Heart left ventricle (tissue), 16 donors: Measurements from ENCODE around the gene KIF11. TPM values are rescaled to one million over a fixed set of nuclear protein-coding genes. Genes with fewer than 3 reads are reported as not detected.

Source experiments
- ATAC-seq, 4 donors: fragments of 200-7000 bp; cut with Tn5 transposase; one replicate each; pipeline ENCODE4 v1.9.1; 2020 to 2022; ENCODE audit warnings: moderate library complexity in 4 of 4, mild to moderate bottlenecking in 3 of 4, moderate number of reproducible peaks in 1 of 4
- DNase-seq, 5 donors: peaks; one replicate each; pipeline ENCODE4 v3.0.0-alpha.2; 2020
- H3K27ac ChIP-seq, 12 donors: fragments of 200-600 bp; sonication (generic) in 4 of 12; one replicate each; pipeline versions ENCODE4 v1.5.0 to v1.8.0; 2016 to 2022; ENCODE audit warnings: mild to moderate bottlenecking in 2 of 12
- H3K27me3 ChIP-seq, 9 donors: fragments of 200-600 bp; sonication (generic) in 2 of 9; one replicate each; pipeline versions ENCODE4 v1.5.1 to v1.8.0; 2016 to 2022; ENCODE audit warnings: mild to moderate bottlenecking in 3 of 9
- H3K36me3 ChIP-seq, 9 donors: fragments of 200-600 bp; sonication (generic) in 2 of 9; one replicate each; pipeline versions ENCODE4 v1.5.0 to v1.8.0; 2018 to 2022; ENCODE audit warnings: mild to moderate bottlenecking in 2 of 9
- H3K4me1 ChIP-seq, 12 donors: fragments of 200-600 bp; sonication (generic) in 4 of 12; one replicate each; pipeline versions ENCODE4 v1.5.0 to v1.8.0; 2016 to 2022; ENCODE audit warnings: mild to moderate bottlenecking in 3 of 12
- H3K4me3 ChIP-seq, 12 donors: fragments of 200-600 bp; sonication (generic) in 4 of 12; one replicate each; pipeline versions ENCODE4 v1.5.0 to v1.8.0; 2017 to 2022; ENCODE audit warnings: mild to moderate bottlenecking in 9 of 12, moderate library complexity in 4 of 12
- H3K9me3 ChIP-seq, 12 donors: fragments of 200-600 bp; sonication (generic) in 4 of 12; one replicate each; pipeline versions ENCODE4 v1.5.0 to v1.8.0; 2016 to 2022; ENCODE audit warnings: mild to moderate bottlenecking in 1 of 12
- POLR2A ChIP-seq, 2 donors: fragments of 450-650 bp; IDR thresholded peaks; one replicate each; pipeline ENCODE4 v1.6.1; 2017; ENCODE audit warnings: antibody characterized with exemption in 2 of 2, mild to moderate bottlenecking in 2 of 2, moderate library complexity in 2 of 2
- WGBS, 4 donors: extraction: QIAGEN DNeasy Blood & Tissue Kit in 2 of 4; methylation state at CpG; one replicate each; pipeline versions ENCODE4 v1.1.5 to v1.1.7; 2013 to 2018; 5-methylcytosine and 5-hydroxymethylcytosine counted together
- intact Hi-C, 10 donors: fragments of 100-400 bp; cut with DNase I; formaldehyde crosslinking; loops; one replicate each; pipeline versions ENCODE4 v1.11.1 to v1.14.2; 2022
- polyA plus RNA-seq, 2 donors: library from polyadenylated mRNA; stranded (reverse); fragments of 200-250 nt; gene quantifications; one replicate each; pipeline ENCODE4 v1.2.3, GENCODE V29; 2013
- total RNA-seq, 9 donors: library from RNA; depleted of rRNA in 2 of 9; stranded (reverse); fragments of >200 nt in 2 of 9; fragmentation: NEBNext Ultra II Directional in 3 of 9; extraction: Animal tissue kit (Norgen Biotek cat#: 25700) in 3 of 9; gene quantifications; one replicate each; pipeline versions ENCODE4 v1.1.0 to v1.2.4, GENCODE V29; 2016 to 2023
- TF ChIP-seq, protein P1 (sequence below), 12 donors: fragments of 200-600 bp; sonication (generic) in 4 of 12; IDR thresholded peaks; one replicate each; pipeline versions ENCODE4 v1.5.0 to v1.8.0; 2018 to 2022; ENCODE audit warnings: antibody characterized with exemption in 12 of 12, mild to moderate bottlenecking in 5 of 12
- donor health status: ischemic (EF 13 %, LVEDD 7.1; RV severe dilation, severe dysfunction).
- donor health status: healthy with polysubstance abuse.
- donor health status: DM: no; HTN: yes; CAD: no.
- donor health status: DM: no; HTN: no; CAD: no.
- donor health status: ischemic (EF 25% LVEDD 6.9; RV normal size, moderate dysfunction).
- donor health status: ischemic (EF 25% LVEDD 5.7; RV mildly dilated, moderate dysfunction).
- donor health status: healthy.
- donor health status: DM: yes; HTN: yes; CAD: no.
- donor health status: ischemic (EF 35%, LVEDD 5.7; RV mildly dilated, moderate dysfunction).
- donor health status: nonischemic (EF 11% LVEDD 7.7; RV severe dilation, severe dysfunction).
- donor health status: DM: yes; HTN: yes; CAD: no.
- donor health status: PGD.
- donor health status: ischemic (EF 29% LVEDD 5.4; RV normal size, mild dysfunction).
- donor health status: nonischemic (EF 23%, LVEDD 6.1; RV moderate dilation, normal function).

Gene KIF11
- total and polyA plus RNA-seq, 11 donors, result 0.11 to 7.0 (median 0.75) TPM

DNA sequence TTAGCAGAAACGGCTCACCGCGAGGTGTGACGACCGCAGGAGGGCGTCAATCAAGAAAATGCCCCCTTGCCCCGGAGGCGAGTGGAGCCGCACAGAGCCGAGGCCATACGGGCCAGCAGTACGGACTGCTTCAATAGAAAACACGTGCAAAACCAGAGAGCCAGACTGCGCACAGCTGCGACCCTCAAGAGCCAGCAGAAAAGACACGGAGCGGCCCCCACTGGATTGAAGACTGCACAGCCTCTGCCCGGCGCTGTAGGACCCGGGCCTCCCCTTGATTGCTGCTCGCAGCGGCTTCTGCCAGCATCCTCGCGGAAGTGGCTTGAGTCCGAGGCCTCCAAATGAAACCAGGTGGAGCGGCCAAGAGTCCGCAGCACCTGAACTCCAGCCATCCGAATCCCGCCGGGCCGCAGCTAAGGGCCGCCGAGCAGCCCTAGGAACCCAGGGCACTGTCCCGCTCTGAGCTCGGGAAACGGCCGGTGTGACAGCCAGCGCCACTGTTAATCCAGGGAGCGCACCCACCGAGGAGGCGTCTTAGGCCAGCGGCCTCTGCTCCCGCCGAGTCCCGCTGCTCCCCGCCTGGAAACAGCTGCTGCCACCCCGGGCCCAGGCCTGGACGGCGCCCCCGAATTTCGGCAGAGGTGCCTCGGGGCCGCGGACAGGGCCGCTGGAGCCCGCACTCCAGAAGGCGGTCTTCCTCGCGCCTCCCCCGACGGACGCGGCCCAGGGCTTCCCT lies 96.2 kb downstream of the KIF11 start:
- WGBS, 4 donors, result 1 to 9% (median 6%) methylated on average over 37 to 63 of the region's 63 CpGs
- H3K4me3 ChIP-seq, result peak overlapping the region; percentile 36 to 81 (median 66)
- DNase-seq (peak in 3 of 5 donors; percentile 20 to 72 (median 43)), ATAC-seq (peak in 2 of 4 donors; percentile 9 to 23)
- peaks cover 0 to 46% (median 5%) of the 10 kb centered on the region in 12 donors for H3K4me1 ChIP-seq
- peak overlapping the region in 11 of 12 donors; percentile 64 to 93 (median 81) for H3K27ac ChIP-seq
- H3K36me3 ChIP-seq, result peaks cover 0 to 18% (median 0%) of the 10 kb centered on the region in 9 donors
- no peak for TF ChIP-seq POLR2A (IDR thresholded peaks at IDR 0.05)
- TF ChIP-seq, protein P1, sequence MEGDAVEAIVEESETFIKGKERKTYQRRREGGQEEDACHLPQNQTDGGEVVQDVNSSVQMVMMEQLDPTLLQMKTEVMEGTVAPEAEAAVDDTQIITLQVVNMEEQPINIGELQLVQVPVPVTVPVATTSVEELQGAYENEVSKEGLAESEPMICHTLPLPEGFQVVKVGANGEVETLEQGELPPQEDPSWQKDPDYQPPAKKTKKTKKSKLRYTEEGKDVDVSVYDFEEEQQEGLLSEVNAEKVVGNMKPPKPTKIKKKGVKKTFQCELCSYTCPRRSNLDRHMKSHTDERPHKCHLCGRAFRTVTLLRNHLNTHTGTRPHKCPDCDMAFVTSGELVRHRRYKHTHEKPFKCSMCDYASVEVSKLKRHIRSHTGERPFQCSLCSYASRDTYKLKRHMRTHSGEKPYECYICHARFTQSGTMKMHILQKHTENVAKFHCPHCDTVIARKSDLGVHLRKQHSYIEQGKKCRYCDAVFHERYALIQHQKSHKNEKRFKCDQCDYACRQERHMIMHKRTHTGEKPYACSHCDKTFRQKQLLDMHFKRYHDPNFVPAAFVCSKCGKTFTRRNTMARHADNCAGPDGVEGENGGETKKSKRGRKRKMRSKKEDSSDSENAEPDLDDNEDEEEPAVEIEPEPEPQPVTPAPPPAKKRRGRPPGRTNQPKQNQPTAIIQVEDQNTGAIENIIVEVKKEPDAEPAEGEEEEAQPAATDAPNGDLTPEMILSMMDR (IDR thresholded peaks at IDR 0.05), result peak in 3 of 12 donors; percentile 8 to 15 (median 10)
- H3K9me3 ChIP-seq, result peaks cover 0 to 19% (median 6%) of the 10 kb centered on the region in 12 donors
- intact Hi-C loops, result loop anchor here in 1 of 10 donors (1.0 kb wide), 1 partner anchor 68 kb away; no protein-coding TSS in a partner anchor
- H3K27me3 ChIP-seq, result peaks cover 0 to 41% (median 37%) of the 10 kb centered on the region in 9 donors

DNA sequence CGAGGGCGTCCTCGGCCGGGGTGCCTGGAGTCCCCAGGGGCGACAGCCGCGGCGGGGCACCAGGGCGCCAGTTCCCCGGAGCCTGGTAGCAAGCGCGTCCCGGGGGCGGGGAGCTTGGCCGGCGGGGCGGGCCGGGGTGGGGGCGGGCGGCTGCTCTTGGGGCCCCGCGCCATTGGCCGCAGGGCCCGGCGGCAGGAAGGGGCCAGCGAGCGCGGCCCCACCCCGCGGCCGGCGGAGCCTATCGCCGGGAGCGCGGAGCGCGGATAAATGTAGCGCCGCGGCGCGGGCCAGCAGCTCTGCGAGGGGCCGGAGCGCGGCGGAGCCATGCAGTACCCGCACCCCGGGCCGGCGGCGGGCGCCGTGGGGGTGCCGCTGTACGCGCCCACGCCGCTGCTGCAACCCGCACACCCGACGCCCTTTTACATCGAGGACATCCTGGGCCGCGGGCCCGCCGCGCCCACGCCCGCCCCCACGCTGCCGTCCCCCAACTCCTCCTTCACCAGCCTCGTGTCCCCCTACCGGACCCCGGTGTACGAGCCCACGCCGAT lies 96.8 kb downstream of the KIF11 start, which contains the start of gene HHEX:
Gene HHEX, plus strand, starts transcription at position 293 of the 548 bp plus-strand sequence. Its CDS starts 32 bp downstream, at position 325.
- Histone ChIP-seq H3K9me3 (peaks cover 0 to 16% (median 6%) of the 10 kb centered on the region in 12 donors), H3K4me3 (peak within 1 kb of the TSS; percentile 43 to 81 (median 66)), H3K36me3 (peaks cover 0 to 24% (median 5%) of the 10 kb centered on the region in 9 donors), H3K27ac (peak within 1 kb of the TSS; percentile 74 to 95 (median 90)), H3K4me1 (peaks cover 0 to 52% (median 5%) of the 10 kb centered on the region in 12 donors), H3K27me3 (peaks cover 2 to 45% (median 37%) of the 10 kb centered on the region in 9 donors)
- WGBS, 4 donors, result 0 to 1% (median 1%) methylated on average over 19 to 79 of the region's 79 CpGs; no CpG with 5 or more reads in 1 of the 4 donors
- TF ChIP-seq, protein P1 (IDR thresholded peaks at IDR 0.05), result peak in 1 of 12 donors; percentile 5
- TF ChIP-seq POLR2A (IDR thresholded peaks at IDR 0.05), result peak in 1 of 2 donors; percentile 69
- ATAC-seq, result peak; percentile 48 to 87 (median 71)
- intact Hi-C loops, result loop anchor here in 9 of 10 donors (1.0 to 10.0 kb wide), 8 partner anchors 65 to 155 kb away; partner anchors contain the start of genes EXOC6 (in 2 of the 9) and KIF11 (in 1 of the 9)
- DNase-seq, result peak; percentile 61 to 86 (median 67)

DNA sequence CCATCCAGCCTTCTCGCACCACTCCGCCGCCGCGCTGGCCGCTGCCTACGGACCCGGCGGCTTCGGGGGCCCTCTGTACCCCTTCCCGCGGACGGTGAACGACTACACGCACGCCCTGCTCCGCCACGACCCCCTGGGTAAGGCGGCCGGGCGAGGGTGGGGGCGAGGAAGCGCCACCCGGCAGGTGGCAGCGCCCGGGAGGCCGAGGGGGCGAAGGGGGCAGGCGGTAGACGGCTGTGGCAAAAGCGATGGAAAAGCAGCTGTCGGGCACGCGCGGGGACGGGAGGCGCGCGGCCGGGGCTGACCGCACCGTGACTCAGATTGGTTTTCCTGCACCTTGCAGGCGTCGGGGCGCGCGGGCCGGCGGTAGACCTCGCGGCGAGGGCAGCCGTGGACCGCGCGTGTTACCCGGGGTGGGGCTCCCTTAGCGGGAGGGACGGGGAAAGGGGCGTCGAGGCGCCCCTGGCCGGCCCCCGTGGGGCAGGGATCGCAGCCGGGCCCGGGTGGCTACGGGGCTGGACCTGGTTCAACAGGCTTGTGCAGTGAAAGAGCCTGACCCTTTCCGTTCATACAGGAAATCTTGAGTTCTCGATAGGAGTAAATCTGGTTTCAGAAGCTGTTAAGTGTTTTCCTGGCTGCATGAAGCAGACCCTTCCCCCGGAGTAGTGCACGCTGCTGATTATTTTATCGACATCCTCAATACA lies 97.4 kb downstream of the KIF11 start:
- ATAC-seq, result peak; percentile 40 to 83 (median 70)
- H3K9me3 ChIP-seq, result peaks cover 0 to 12% (median 4%) of the 10 kb centered on the region in 12 donors
- H3K4me3 ChIP-seq, result peak overlapping the region; percentile 37 to 81 (median 66)
- no peak for TF ChIP-seq POLR2A (IDR thresholded peaks at IDR 0.05)
- TF ChIP-seq, protein P1 (IDR thresholded peaks at IDR 0.05), result no peak
- DNase-seq, result peak; percentile 60 to 84 (median 65)
- H3K27ac ChIP-seq, result peak overlapping the region; percentile 70 to 95 (median 90)
- peaks cover 0 to 53% (median 5%) of the 10 kb centered on the region in 12 donors for H3K4me1 ChIP-seq
- 1 to 6% (median 3%) methylated on average over 19 to 73 of the region's 73 CpGs for WGBS, 4 donors
- intact Hi-C loops, result loop anchor here in 9 of 10 donors (2.0 to 10.0 kb wide), 7 partner anchors 64 to 154 kb away; partner anchors contain the start of genes EXOC6 (in 2 of the 9) and KIF11 (in 1 of the 9)
- H3K27me3 ChIP-seq, result peaks cover 2 to 47% (median 40%) of the 10 kb centered on the region in 9 donors
- peaks cover 0 to 31% (median 11%) of the 10 kb centered on the region in 9 donors for H3K36me3 ChIP-seq
